HTR-8/SVneo (cell line): ENCODE measurements around the gene ATP2B2.

Experiments
- DNase-seq: peaks from one replicate; pipeline ENCODE4 v3.0.0; 2011; ENCODE audit warnings: low spot score, mixed read lengths; ENCODE audit not compliant: insufficient read length
- FAIRE-seq: peaks from 2 replicates; lab custom pipeline; 2011; peaks lifted over from hg19 to GRCh38; lab: Jason Lieb, UNC

Gene ATP2B2

DNA sequence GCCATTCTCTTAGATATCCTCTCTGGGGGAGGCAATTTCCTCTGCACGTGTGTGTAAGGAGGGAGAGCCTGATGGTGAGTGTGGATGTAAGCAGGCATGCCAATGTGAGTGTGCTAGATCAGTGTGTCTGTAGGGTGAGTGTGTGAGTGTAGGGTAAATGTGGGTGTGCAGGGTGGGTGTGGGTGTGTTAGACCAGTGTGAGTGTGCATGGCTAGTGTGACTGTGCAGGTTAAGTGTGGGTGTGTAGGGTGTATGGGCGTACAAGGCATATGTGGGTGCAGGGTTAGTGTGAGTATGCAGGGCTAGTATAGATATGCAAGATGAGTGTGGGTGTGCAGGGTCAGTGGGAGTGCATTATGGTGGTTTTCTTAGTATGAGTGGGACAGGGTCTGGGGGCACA is 48.4 kb downstream of the ATP2B2 start:
- no peak for DNase-seq
- FAIRE-seq, result no peak

DNA sequence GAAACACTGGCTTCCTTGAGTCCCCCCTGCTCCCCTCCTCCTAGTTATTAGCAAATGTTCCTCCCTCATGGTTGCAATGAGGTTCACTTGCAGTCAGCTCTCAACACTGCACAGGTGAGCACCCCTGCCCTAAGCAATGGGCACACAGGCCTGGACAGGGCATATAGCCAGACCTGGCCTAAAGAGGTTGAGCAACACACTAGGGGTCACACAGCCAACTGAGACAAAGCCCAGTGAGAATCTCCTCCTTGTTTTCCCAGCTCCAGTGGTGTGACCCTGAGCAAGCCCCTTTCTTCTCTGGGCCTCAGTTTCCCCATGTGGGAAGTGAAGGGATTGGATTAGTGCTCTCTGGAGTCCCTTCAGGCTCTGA is 49.9 kb downstream of the ATP2B2 start:
- DNase-seq (no peak), FAIRE-seq (no peak)

DNA sequence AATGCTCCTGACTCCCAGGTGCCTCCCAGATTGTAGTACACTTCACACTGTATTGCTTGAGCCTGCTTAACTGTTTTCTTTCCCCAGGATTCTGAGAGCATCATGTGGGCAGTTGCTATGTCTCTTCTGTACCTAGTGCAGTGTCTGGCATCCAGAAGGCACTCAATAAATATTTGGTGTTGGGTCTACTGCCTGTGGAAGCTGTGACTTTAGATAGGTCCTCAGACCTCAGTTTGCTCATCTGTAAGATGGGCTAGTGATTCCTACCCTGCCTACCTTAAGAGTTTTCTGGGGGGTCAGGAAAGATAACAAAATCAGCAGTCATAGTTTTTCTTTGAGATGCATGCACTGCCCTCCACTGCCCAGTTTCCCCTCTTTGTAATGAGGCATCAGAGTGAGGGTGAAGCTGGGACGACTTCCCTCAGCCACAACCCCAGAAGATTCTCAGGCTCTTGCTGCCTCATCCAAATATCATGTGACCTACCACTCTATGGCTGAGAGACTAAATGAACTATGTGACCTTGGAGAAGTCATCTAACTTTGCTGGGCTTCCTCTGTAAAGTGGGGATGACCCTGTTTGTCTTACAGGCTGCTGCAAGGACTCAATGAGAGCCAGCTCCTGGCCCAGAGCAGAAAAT is 50.4 kb downstream of the ATP2B2 start:
- DNase-seq, result no peak
- FAIRE-seq, result no peak

DNA sequence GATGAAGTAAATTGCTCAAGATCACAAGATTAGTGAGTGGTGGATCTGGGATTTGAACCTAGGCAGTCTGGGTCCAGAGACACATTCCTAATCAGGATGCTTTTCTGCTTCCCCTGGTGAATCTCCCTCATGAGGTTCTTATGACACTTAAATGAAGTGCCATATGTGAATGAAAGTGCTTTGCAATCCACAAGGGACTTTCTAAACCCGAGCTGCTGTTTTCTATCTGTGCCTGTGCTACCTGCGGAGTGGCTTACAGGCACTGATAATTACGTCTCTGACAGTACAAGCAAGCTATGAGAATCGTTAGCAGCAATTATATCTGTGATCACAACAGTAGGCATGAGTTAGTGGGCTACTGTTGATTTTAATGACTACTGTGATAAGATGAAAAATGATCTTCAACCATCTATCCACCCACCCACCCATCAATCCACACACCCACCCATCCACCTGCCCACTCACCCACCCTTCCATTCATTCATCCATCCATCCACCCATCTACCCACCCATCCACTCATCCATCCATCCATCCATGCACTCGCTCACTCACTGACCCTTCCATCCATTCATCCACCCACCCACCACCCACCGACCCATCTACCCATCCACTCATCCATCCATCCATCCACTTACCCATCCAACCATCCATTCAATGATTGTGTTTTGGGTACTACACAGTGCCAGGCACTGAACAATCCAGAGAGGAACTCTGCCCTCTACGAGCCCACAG is 51.8 kb downstream of the ATP2B2 start:
- DNase-seq (no peak), FAIRE-seq (no peak)

DNA sequence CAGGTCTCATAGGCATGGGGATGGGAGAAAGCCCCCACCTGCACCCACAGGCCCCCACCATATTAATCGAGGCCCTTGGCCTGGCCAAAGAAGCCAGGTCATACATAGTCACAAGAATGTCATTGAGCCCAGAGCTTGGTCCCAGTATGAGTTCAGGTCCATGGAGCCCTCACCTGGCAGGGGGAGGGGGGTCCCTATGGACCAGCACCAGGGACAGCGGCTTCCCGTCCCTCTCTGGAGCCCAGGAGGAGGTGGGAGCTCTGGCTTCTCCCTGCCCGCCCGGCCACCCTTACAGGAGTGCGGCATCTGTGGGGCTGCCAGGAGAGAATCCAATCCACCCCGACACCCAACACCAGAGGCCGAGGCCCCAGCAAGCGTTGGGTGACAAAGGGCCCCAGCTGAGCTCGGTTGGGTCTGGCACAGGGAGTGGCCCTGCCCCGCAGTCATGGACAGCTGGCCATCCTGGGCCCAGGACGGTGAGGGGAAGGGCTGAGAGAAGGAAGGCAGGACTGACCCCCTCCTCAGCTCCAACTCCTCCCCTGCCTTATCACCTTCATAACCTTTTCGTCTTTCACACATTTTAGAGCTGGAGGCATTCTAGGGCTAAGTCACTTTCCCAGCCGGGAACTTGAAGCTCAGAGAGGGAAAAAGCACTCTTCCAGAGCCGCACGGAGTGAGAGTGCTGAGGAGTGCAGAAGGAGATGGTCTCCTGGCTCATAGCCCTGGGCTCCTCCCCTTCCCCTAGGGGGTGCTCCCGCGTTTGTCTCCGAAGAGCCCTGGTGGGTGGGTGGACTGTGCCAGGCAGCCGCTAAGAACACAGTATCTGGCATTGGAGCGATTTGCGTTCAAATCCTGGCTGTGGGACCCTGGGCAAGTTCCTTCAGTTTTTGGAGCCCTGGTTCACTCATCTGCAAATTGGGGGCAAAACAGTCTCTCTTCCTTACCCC is 54.6 kb downstream of the ATP2B2 start:
- FAIRE-seq (no peak), DNase-seq (no peak)

DNA sequence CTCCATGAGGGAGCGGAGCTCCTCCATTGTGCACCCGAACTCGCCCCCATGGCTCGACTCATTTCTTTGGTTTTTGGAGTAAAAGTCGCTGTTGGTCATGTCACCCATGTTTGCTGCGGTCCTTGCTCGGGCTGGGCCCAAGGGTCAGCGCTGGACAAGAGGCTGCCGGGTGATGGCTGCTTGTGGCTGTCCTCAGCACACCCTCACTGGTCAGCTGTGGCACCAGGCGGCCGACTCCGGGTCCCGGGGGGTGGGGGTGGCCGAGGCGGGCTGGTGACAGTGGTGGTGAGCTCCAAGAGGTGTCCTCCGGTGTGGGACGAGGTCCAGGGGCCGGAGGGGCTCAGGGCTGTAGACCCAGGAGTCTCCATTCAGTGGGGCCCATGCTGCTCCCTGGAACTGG is 56.0 kb downstream of the ATP2B2 start:
- DNase-seq, result no peak
- FAIRE-seq, result no peak

DNA sequence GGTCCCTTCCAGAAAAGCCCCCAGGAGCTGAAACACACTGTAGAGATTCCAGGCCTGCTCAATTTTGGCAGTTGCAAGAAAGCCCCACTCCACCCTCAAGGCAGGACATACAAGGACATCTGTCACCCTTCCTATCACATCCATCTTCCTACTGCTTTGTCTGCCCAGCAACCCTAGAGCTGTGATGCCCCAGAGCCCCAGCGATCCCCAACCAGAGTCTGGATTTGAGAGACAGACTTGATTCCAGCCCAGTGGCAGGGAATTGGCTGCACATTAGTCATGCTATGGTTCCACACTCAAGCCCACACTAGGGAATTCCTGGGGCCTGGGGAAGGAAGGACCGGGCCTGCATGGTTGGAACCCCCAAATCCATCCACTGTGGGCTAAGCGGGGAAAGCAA is 56.8 kb downstream of the ATP2B2 start:
- FAIRE-seq, result no peak
- DNase-seq, result no peak

DNA sequence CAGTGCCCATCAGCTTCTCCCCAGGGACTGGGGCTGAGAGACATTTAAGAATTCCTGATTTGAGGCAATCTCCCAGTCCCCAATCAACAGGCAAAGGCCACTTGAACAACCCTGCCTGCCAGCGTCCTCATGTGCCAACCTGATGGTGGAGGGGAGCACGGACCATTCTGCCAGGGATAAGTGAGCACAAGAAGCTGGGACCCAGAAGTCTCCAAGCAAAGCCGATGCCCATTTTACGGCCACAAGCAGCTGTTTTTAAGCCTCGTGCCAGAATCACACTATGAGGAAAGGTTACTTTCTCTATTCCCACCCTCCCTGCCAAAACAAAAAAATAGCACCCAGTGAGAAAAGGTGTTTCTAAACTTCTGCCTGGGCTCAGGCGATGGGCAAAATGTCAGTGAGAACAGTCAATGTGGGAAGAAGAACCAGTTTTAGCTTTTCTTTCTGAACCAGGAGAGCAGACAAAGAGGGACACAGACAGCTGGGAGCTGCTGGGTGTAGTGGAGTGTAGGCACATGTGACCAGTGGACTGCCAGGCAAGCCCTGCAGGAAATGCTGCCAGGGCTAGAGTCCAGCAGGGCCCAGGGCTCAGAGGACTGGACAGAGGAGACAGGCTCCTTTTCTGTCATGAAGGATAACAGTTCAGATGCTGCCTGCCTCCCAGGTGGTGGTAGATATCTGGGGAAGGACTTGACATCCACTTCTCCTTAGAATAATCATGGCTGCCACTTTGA is 57.7 kb downstream of the ATP2B2 start:
- FAIRE-seq, result no peak
- DNase-seq, result no peak

DNA sequence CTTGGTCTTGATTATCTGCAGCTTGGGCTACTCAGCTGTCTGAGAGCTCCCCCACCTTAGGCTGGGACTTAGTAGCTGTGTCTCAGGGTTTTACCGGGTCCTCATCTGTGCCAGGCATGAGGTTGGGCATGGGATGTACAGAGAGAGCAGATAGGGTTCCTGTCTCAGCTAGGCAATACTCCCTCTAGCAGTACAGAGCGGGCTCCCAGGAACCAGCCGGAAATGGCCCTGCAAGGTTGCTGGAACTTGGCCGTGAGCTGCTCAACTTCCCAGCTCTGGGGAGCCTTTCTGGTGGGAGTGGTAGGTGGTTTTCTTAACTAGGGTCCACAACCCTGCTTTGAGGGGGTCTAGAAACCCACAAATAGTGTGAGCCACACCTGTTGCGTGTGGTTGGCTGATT is 58.3 kb downstream of the ATP2B2 start:
- DNase-seq (no peak), FAIRE-seq (no peak)

DNA sequence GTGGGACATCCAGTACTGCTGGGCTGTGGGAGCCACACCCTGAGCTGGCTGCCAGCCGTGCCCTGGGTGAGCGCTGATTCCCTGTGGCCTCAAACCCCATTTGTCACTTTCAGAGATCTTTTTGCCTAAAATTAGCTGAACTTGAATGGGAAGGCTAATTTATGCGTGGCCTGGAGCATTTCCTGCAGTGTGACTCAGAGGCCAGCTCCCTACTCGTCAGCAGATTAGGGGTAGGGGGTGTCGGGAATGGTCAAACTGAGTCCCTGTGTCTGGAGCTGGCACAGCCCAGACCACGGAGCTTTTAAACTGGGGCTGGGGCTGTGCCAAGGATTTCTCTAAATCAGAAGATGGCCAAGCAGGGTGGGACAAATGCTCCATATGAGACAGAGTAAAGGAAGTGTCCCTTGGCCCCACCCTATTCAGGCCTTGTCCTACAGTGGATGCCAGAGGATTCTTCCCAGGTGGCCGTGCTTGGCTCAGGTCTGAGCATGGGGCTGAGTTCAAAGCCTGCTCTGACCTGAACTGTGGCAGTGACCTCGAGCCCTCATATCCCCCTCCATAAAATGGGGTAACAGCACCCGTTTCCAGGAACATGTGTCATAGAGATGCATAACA is 59.7 kb downstream of the ATP2B2 start:
- no peak for DNase-seq
- FAIRE-seq, result no peak

DNA sequence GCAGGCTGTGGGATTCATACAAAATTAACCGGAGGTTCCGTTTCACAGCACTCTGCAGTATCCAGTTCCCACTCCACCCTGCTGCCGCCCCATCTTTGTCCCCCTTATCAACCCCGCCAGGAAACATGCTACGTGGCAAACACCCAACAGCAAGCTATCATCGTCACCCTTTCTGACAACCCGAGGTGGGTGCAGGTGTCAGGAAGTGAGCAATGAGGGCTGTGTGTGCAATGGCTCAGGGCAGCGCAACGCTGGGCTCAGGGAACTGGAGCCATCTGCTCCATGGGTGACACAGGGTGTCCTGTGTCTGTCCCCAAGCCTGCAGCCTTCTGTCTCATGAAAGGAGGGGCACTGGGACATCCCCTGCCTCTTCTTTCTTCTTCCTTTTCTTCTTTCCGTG is 60.9 kb downstream of the ATP2B2 start:
- DNase-seq, result no peak
- no peak for FAIRE-seq

DNA sequence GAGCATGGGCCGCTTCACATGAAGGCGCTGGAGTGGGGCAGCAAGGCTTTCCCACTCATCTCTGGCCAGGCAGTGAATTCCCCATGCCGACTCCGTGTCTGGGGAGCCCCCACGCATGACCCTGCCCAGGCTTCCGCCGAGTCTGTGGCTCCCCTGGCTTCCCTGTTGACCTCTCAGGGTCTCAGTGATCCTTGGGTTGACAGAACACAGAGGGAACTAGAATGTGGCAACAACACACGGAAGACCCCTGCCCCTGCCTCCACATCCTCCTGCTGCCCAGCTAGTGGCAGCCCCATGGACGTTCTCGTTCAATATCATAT is 61.3 kb downstream of the ATP2B2 start:
- no peak for FAIRE-seq
- DNase-seq, result no peak

DNA sequence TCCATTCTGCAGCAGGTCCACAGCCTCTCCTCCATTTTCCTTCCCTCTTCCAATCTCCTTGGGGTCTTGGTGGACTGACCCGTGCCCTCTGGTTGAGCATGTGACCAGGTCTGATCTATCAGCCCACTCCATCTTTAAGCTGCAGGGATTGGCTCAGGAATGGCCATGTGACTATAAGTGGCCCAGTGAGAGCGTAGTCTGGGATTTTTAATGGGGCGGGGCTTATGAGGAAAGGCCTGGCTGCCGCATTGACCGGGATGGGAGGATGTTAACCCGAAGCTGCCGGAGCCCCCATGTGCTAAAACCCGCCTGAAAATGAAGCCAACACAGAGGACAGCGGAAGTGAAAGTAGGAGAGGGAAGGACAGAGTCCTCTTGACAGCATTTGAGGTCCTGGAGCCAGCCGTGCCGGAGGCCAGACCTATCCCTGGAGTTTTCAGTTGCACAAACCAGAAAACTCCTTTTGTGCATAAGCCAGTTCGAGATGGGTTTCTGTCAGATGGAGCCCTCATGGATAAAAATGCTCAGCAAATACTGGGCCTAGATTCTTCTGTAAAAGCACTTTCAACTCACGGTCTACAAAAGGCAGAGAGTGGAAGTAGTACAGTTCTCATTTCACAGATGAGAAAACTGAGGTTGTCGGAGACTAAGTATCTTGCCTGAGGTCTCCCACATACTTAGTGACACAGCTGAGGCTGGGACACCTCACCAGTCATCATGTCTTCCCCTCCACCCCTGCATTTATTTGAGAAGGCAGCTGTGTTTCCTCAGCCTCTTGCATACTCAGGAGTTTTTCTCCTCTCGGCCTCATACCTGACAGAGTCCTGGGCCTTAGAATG is 61.9 kb downstream of the ATP2B2 start:
- FAIRE-seq (no peak), DNase-seq (no peak)

DNA sequence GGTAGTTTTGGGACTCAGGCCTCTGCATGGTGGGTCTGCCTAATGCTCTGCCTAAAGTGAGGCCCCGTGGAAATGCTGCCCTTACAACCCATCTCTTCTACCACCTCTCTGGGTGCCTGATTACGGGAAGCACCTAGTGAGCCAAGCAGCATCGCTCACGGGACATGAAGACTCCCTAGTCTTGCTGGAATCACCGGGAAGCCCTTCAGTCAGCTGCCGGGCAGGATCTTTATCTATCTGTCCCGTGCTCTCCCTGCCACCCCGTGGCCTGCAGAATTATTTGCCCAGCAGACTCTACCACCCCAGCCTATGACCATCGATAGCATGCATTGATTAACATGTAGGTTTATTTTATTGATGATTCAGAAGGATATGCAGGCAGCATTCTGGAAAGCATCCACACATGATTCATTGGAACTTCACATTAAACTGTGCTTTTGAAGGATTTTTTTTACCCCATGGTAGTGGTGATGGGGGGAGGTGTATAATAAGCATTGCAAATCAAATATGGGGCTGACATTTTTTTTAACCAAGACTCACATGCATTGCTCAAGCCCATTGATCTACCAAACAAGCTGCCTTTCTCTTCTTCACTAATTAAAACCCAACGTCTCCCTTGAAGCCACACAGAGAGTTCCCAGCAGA is 63.1 kb downstream of the ATP2B2 start:
- FAIRE-seq (no peak), DNase-seq (no peak)

DNA sequence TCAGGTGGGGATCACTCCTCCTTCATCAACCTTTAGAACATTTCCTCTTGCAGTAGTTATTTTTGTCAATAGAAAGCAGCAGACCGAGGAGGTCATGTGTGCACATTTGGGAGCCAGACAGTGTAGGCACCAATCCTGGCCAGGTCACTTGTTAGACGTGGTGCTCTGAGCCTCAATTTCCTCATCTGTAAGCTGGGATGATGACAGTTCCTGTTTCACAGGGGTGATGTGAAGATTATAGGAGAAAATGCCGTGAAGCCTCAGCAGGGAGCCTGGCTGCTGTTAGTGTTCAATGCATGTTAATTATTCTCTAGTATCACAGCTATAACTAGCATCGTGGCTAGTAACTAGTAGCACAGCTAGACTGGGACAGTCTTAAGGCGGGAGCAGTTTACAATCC is 64.7 kb downstream of the ATP2B2 start:
- FAIRE-seq, result no peak

DNA sequence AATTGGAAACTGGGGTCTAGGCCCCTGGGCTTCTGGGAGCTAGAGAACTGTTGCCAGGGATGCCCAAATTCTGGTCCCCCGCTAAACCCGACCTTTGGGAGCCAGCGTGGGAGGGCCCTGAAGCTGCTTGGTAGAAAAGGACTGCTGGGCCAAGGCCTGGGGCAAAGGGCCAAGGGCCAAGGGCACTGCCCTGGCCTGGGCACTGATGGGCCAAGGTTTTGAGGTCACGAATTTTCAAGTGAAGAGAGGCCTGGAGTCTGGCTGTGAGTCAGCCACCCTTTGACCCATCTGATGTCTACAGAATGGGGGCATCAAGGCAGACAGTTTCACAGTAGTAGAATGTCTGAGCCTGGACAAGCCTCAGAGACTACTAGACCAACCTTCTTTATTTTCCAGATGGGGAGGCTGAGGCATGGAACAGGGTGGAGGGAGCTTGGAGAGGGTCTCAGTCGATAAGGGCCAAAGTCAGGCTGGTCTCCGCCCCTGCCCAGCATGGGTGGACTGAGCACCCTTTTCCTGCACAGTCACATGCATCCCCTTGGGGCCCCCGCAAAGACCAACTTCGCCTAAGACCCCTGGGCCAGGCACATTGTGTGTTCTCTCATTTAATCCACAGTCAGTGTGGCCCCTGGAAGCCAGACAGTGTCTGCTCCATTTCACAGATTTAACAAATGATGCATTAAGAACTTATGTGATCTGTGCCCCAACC is 66.3 kb downstream of the ATP2B2 start:
- DNase-seq (no peak), FAIRE-seq (no peak)

More for the DNA sequence above, 64.7 kb downstream of the ATP2B2 start:
- no peak for DNase-seq

DNA sequence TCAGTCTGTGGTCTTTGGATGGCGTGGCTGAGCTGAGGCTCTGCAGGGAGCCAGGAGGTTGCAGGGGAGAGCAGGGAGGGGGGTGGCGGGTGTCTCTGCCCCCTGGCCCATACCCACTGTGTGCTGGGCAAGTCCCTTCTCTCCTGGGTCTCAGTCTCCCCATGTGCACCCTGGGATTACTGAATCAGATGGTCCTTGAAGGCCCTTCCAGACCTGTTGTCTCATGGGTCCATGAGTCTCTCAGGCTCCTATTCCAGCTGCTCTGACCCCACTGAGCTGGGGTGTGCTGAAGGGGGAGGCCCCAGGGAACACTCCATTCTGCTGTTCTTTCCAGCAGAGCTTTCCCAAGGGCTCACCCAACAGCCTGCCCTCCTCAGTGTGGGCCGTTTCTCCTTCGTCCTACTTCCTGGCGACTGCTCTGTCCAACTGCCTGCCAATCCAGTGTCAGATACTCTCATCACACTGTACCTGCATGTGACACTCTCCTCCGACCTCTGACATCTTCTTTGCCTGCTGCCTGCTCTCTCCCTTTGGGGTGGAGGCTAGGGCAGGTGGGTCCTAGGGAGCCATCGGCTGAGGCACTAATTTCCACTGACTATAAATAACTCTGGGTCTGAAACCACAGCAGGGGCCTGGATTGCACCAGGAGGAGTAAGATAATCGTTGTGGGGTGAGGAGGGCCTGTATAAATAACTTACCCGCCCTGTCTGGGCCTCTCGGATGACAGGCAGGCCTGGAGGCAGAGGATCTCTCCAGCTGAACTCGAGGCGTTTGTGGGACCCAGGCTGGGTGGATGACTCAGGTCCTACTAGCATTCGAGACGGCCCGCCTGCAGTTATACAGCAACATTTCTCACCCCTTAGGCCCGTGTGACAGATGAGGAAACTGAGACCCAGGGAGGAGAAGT is 67.1 kb downstream of the ATP2B2 start:
- DNase-seq (peak; percentile 34), FAIRE-seq (no peak)
